Activated CD8-positive, alpha-beta memory T cell treated with anti-CD3 and anti-CD28 coated beads for 4 hours (primary cell): ENCODE results near the gene LENG8.
"Not testable (repeated sequence)": the region's sequence is repeated elsewhere in the genome, so short reads cannot be mapped to it uniquely, and the experiment has no call there.

ENCODE experiments used
- DNase-seq, 2 donors: peaks; one replicate each; pipeline ENCODE4 v3.0.0-alpha.2; 2020; ENCODE audit warnings: low read depth in 2 of 2

The LENG8 gene

GRCh38 chr19:54439174-54439851 lies 9.7 kb upstream of the LENG8 start:
- no peak for DNase-seq

DNA sequence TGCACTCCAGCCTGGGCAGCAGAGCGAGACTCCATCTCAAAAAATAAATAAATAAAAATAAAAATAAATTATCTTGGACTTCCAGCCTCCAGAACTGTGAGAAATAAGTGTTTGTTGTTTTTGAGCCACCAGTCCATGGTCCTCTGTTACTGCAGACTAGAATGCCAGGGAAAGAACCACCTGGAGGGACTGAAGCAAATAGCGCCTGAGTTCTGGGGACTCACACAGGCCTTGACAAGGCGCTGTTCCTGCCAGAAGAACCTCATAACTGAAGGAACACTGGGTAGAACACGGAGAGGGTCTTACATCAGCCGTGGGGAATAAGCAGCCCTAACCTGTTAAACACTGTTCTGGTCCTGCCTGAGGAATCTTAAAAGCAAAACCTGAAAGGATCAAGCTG lies 8.4 kb upstream of the LENG8 start:
- no peak for DNase-seq

DNA sequence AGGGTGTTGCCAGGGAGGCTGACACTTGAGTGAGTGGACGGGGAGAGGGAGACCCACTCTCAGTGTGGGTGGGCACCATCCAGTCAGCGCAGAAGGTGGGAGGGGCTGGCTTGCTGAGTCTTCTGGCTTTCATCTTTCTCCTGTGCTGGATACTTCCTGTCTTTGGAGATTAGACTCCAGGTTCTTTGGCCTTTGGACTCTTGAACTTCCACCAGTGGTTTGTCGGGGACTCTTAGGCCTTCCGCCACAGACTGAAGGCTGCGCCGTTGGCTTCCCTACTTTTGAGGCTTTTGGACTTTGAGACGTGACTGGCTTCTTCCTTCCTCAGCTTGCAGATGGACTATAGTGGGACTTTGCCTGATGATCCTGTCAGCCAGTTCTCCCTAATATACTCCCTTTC lies 4.3 kb upstream of the LENG8 start:
- DNase-seq = no peak

GRCh38 chr19:54446349-54446748 lies 2.6 kb upstream of the LENG8 start:
- DNase-seq = not testable (repeated sequence)

- no peak for DNase-seq
These were observed 792 bp upstream of the LENG8 start for GRCh38 chr19:54448040-54448773.

- DNase-seq = no peak
These were observed 686 bp downstream of the LENG8 start for GRCh38 chr19:54449701-54450069.

GRCh38 chr19:54451331-54451871 lies 2.4 kb downstream of the LENG8 start:
- no peak for DNase-seq

DNA sequence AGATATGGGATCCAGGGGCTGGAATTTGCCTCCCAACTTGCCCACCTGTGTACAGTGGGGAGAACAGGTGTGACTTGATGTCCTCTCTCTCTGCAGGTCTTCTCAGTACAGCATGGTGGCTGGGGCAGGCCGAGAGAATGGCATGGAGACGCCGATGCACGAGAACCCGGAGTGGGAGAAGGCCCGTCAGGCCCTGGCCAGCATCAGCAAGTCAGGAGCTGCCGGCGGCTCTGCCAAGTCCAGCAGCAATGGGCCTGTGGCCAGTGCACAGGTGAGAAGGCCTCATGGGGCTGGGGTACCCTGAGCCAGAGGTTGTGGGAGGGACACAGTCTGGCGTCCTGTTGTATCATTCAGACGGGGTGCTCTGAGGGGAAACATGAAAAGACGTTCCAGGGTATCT lies 3.0 kb downstream of the LENG8 start:
- DNase-seq = no peak

- no peak for DNase-seq
These were observed 3.6 kb downstream of the LENG8 start for GRCh38 chr19:54452626-54453025.

- no peak for DNase-seq
These were observed 5.2 kb downstream of the LENG8 start for GRCh38 chr19:54453921-54454780.

DNA sequence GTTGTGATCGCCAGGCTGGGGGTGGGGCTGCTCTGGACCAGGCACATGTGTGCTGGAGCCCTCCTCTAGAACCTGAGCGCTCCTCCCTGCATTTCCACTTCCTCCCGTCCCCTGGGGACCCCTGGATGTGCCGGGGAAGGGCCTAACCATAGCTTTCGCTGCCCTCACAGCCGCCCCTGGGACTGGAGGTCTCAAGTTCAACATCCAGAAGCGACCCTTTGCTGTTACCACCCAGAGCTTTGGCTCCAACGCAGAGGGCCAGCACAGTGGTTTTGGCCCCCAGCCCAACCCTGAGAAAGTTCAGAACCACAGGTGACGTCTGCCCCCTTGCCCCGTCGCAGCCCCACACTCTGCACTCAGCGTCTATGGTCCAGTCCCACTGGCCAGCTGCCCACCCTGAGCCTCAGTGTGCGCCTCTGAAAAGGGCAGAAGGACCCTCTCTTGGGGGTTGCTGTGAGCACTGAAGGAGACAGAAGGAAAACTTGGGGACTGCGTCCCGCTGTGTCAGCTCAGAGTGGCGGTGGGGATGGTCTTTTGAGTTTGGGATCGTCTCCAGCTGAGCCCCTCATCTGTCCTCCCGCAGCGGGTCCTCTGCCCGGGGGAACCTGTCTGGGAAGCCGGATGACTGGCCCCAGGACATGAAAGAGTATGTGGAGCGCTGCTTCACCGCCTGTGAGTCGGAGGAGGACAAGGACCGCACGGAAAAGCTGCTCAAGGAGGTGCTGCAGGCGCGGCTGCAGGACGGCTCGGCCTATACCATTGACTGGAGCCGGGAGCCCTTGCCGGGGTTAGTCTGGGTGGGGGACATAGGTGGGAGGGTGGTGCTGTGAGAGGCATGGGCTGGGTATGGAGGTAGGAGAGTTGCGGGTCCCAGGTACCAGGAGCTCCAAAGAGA lies 6.0 kb downstream of the LENG8 start:
- no peak for DNase-seq

DNA sequence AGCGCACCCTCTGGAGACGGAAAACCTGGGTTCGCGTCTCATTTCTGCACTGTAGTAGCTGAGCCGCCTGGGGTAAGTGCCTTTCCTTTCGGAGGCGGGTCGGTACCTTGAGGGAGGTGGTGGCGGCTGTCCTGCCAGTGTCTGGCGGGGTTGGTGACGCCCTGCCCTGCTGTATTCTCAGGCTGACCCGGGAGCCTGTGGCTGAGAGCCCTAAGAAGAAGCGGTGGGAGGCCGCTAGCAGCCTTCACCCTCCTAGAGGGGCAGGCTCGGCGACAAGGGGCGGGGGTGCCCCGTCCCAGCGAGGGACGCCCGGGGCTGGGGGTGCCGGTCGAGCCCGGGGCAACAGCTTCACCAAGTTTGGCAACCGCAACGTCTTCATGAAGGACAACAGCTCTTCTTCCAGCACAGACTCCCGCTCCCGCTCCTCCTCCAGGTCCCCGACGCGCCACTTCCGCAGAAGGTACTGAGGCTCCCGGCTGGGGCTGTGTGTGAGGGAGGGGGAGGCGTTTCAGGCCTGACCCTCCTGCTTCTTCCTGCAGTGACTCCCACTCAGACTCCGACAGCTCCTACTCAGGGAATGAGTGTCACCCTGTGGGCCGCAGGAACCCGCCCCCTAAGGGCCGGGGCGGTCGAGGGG lies 6.9 kb downstream of the LENG8 start:
- no peak for DNase-seq

GRCh38 chr19:54456423-54457373 lies 7.7 kb downstream of the LENG8 start:
- DNase-seq = no peak

DNA sequence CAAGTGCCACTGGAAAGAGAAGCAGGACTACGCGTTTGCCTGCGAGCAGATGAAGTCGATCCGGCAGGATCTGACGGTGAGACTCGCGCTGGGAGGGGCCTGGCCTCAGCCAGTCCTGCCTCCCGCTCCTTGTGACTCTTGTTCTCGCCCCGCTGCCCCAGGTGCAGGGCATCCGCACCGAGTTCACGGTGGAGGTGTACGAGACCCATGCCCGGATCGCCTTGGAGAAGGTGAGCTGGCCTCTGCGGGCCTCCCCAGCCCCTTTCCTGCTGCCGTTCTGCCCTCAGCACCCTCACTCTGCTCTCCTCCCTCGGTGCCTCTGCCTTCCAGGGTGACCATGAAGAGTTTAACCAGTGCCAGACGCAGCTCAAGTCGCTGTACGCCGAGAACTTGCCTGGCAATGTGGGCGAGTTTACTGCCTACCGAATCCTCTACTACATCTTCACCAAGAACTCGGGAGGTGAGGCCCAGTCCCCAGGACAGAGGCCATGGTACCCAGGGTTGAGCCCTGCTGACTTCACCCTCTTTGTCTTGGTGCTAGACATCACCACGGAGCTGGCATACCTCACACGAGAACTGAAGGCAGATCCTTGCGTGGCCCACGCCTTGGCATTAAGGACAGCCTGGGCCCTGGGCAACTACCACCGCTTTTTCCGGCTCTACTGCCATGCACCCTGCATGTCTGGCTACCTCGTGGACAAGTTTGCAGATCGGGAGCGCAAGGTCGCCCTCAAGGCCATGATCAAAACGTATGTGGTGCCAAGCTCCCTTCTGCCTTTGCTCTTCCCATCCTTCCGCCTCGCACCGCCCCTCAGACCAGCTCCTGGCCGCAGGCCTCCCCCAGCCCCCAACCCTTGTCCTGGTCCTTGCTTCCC lies 9.0 kb downstream of the LENG8 start:
- DNase-seq = no peak

DNA sequence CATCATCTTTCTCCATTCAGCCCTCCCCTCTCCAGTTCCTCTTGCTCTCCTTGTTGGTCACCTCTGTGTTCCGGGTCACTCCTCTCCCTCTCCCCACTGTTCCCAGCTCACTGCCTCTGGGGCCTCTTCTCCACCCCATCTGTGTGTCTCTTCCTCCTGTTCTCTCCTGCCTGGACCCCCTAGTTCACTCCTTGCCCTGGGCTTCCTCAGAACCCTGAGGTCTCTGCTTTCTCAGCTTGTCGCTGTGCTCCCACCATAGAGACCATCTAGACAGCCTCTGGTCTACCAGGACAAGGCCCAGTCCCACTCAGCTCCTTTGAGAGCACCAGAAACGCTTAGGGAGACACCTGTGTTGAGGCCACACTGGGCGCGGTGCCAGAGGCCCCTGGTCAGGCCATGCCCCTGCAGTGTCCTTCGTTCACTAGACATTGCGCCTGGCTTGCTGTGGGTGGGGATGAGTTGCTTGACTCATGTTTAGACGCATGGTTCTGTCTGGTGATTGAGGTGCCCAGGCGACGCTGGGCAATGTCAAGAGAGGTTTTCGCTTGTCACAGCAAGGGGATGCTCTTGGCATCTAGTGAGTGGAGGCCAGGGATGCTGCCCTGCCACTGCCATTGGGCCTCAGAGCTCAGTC lies 9.8 kb downstream of the LENG8 start:
- DNase-seq = no peak

GRCh38 chr19:54459282-54460229 lies 10.6 kb downstream of the LENG8 start:
- DNase-seq = no peak
